Activated CD8-positive, alpha-beta T cell treated with anti-CD3 and anti-CD28 coated beads for 36 hours (primary cell): ENCODE data around the gene SLC9A9. TPM values are rescaled to one million over a fixed set of nuclear protein-coding genes. Genes with fewer than 3 reads are reported as not detected.

Experiments
- ATAC-seq: fragments of 200-7000 bp; cut with Tn5 transposase; one replicate; pipeline ENCODE4 v1.10.0; 2021; ENCODE audit warnings: mild to moderate bottlenecking, moderate library complexity
- CTCF ChIA-PET: fragments of 350-600 bp; sonication (Branson Sonifier 250); formaldehyde crosslinking; loops from one replicate; lab custom pipeline; 2021; ENCODE audit warnings: antibody characterized with exemption; lab: Charles Lee
- POLR2A ChIA-PET: fragments of 350-600 bp; sonication (Branson Sonifier 250); formaldehyde crosslinking; loops from one replicate; lab custom pipeline; 2021; ENCODE audit warnings: antibody characterized with exemption; lab: Charles Lee
- DNase-seq: peaks from one replicate; pipeline ENCODE4 v3.0.0-alpha.2; 2020
- H3K27ac Mint-ChIP-seq: one replicate; pipeline ENCODE4 v1.8.0; 2021; ENCODE audit warnings: mild to moderate bottlenecking, mixed read lengths
- H3K27me3 Mint-ChIP-seq: one replicate; pipeline ENCODE4 v1.8.0; 2021; ENCODE audit warnings: mixed read lengths
- H3K36me3 Mint-ChIP-seq: one replicate; pipeline ENCODE4 v1.8.0; 2021; ENCODE audit warnings: low read depth, mixed read lengths
- H3K4me1 Mint-ChIP-seq: one replicate; pipeline ENCODE4 v1.8.0; 2021; ENCODE audit warnings: low read depth, mixed read lengths
- H3K4me3 Mint-ChIP-seq: one replicate; pipeline ENCODE4 v1.8.0; 2021; ENCODE audit warnings: mild to moderate bottlenecking, moderate library complexity, mixed read lengths
- H3K9me3 Mint-ChIP-seq: one replicate; pipeline ENCODE4 v1.8.0; 2021; ENCODE audit warnings: mixed read lengths
- CTCF ChIP-seq: fragments of 200-600 bp; IDR thresholded peaks from one replicate; pipeline ENCODE4 v1.8.0; 2022; ENCODE audit warnings: antibody characterized with exemption, mild to moderate bottlenecking
- intact Hi-C: fragments of 100-400 bp; cut with micrococcal nuclease; formaldehyde crosslinking; loops from one replicate; pipeline ENCODE4 v1.10.0; 2022
- total RNA-seq, 2 experiments: library from RNA; stranded (reverse); gene quantifications; one replicate each; pipeline ENCODE4 v1.2.3, GENCODE V29; 2021

SLC9A9 gene
- total RNA-seq, 2 experiments from 2014 or later = 1.9 to 2.2 TPM

- CTCF ChIA-PET = interaction anchor here (0.9 kb wide), 1 partner anchor 14 kb away, joined by 3 read pairs; no protein-coding TSS in a partner anchor
- Mint-ChIP-seq H3K9me3 (no peaks in the 10 kb centered on the region), H3K4me3 (no peak overlapping the region)
Measured at GRCh38 chr3:143313025-143313892, 535.0 kb downstream of the SLC9A9 start.

GRCh38 chr3:143311096-143311495 is 537.2 kb downstream of the SLC9A9 start:
- POLR2A ChIA-PET = no interaction called here
- ATAC-seq (no peak), DNase-seq (no peak)
- Mint-ChIP-seq H3K27me3 (no peaks in the 10 kb centered on the region), H3K9me3 (no peaks in the 10 kb centered on the region), H3K36me3 (no peaks in the 10 kb centered on the region), H3K4me1 (no peaks in the 10 kb centered on the region), H3K4me3 (no peak overlapping the region), H3K27ac (no peak overlapping the region)
- no peak for TF ChIP-seq CTCF
- intact Hi-C loops = no loop called here
- CTCF ChIA-PET = no interaction called here

More at GRCh38 chr3:143313025-143313892, 535.0 kb downstream of the SLC9A9 start:
- POLR2A ChIA-PET = no interaction called here
- intact Hi-C loops = no loop called here
- ATAC-seq = no peak
- no peak for TF ChIP-seq CTCF
- H3K27me3 Mint-ChIP-seq = no peaks in the 10 kb centered on the region
- no peaks in the 10 kb centered on the region for H3K4me1 Mint-ChIP-seq
- DNase-seq = no peak
- no peaks in the 10 kb centered on the region for H3K36me3 Mint-ChIP-seq
- no peak overlapping the region for H3K27ac Mint-ChIP-seq

GRCh38 chr3:143309705-143310104 is 538.6 kb downstream of the SLC9A9 start:
- intact Hi-C loops = no loop called here
- no peaks in the 10 kb centered on the region for H3K27me3 Mint-ChIP-seq
- no peak for TF ChIP-seq CTCF
- no peaks in the 10 kb centered on the region for H3K4me1 Mint-ChIP-seq
- H3K27ac Mint-ChIP-seq = no peak overlapping the region
- ATAC-seq = no peak
- H3K4me3 Mint-ChIP-seq = no peak overlapping the region
- CTCF ChIA-PET = interaction anchor here (0.6 to 1.3 kb wide), 2 partner anchors 182 to 189 kb away, joined by 3 to 4 read pairs; no protein-coding TSS in a partner anchor
- DNase-seq = no peak
- H3K9me3 Mint-ChIP-seq = no peaks in the 10 kb centered on the region
- no peaks in the 10 kb centered on the region for H3K36me3 Mint-ChIP-seq
- POLR2A ChIA-PET = no interaction called here

GRCh38 chr3:143307613-143308183 is 540.6 kb downstream of the SLC9A9 start:
- H3K4me3 Mint-ChIP-seq = no peak overlapping the region
- ChIA-PET CTCF (interaction anchor here (1.2 kb wide), 1 partner anchor 13 kb away, joined by 3 read pairs; no protein-coding TSS in a partner anchor), POLR2A (no interaction called here)
- no peaks in the 10 kb centered on the region for H3K36me3 Mint-ChIP-seq
- intact Hi-C loops = no loop called here
- no peaks in the 10 kb centered on the region for H3K4me1 Mint-ChIP-seq
- H3K27me3 Mint-ChIP-seq = no peaks in the 10 kb centered on the region
- no peaks in the 10 kb centered on the region for H3K9me3 Mint-ChIP-seq
- TF ChIP-seq CTCF = no peak
- DNase-seq (peak; percentile 24), ATAC-seq (peak; percentile 77)
- no peak overlapping the region for H3K27ac Mint-ChIP-seq

DNA sequence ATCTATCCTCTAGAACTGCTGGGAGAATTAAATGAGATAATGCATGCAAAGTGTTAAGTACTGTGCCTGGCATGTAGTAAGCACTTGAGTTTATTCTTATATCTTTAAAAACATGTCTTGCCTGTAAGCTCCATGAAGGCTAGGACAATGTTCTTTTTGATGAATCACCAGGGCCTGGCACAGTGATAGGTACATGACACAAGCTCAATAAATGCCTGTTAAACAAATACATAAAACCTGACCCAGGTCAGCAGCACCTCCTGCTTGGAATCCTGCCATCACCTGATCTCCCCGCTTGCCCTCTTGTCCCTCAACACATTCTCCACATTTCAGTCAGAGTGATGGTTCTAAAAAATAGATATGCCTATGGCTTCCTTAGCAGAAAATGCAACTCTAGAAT is 541.9 kb downstream of the SLC9A9 start:
- CTCF ChIA-PET = interaction anchor here (1.1 kb wide), 1 partner anchor 17 kb away, joined by 3 read pairs; no protein-coding TSS in a partner anchor
- H3K4me3 Mint-ChIP-seq = no peak overlapping the region
- TF ChIP-seq CTCF = no peak
- H3K27ac Mint-ChIP-seq = no peak overlapping the region
- intact Hi-C loops = no loop called here
- ATAC-seq (no peak), DNase-seq (no peak)
- POLR2A ChIA-PET = interaction anchor here (0.7 kb wide), 1 partner anchor 9 kb away, joined by 3 read pairs; no protein-coding TSS in a partner anchor
- no peaks in the 10 kb centered on the region for H3K36me3 Mint-ChIP-seq
- no peaks in the 10 kb centered on the region for H3K9me3 Mint-ChIP-seq
- H3K27me3 Mint-ChIP-seq = no peaks in the 10 kb centered on the region
- H3K4me1 Mint-ChIP-seq = peaks cover 8% of the 10 kb centered on the region
